SK-N-MC (cell line): Measurements from ENCODE around the gene ZNF423.

Experiments used
- EZH2 ChIP-seq: fragments of 200-600 bp; sonication (generic); IDR thresholded peaks from one replicate; pipeline ENCODE4 v1.6.1; 2017; ENCODE audit warnings: antibody characterized with exemption
- POLR2AphosphoS5 ChIP-seq: IDR thresholded peaks from 2 replicates; pipeline ENCODE4 v1.6.1; 2012; ENCODE audit warnings: mild to moderate bottlenecking, low read depth, low read length, borderline replicate concordance

- TF ChIP-seq POLR2AphosphoS5, result no peak
- TF ChIP-seq EZH2, result no peak
These were observed 11.3 kb upstream of the ZNF423 start for GRCh38 chr16:49867234-49867633.
